PC-9 (cell line): ENCODE data around the gene CD55.

ENCODE experiments used
- CTCF ChIP-seq: fragments of 200-600 bp; sonication (generic); conservative IDR thresholded peaks from 2 replicates; pipeline ENCODE4 v1.6.1; 2017; ENCODE audit warnings: mixed run types, antibody characterized with exemption, mild to moderate bottlenecking, moderate library complexity
- EZH2 ChIP-seq: fragments of 200-600 bp; sonication (generic); IDR thresholded peaks from 2 replicates; pipeline ENCODE4 v1.8.0; 2017; ENCODE audit warnings: antibody characterized with exemption, low read depth

- peak; percentile 87 for TF ChIP-seq CTCF
- no peak for TF ChIP-seq EZH2
Observed at GRCh38 chr1:207404849-207405525, 83.5 kb downstream of the CD55 start.
